Fibroblast of lung (primary cell): Measurements from ENCODE around the gene USH1C. TPM values are rescaled to one million over a fixed set of nuclear protein-coding genes. Genes with fewer than 3 reads are reported as not detected.

ENCODE experiments used
- DNase-seq, 2 donors: peaks; one replicate each; pipeline versions ENCODE4 v3.0.0 to v3.0.0-alpha.2; 2010; ENCODE audit warnings: low read depth in 2 of 2
- H2AFZ ChIP-seq: 2 replicates; pipeline ENCODE4 v1.5.1; 2012; ENCODE audit warnings: low read length, control low read depth, inconsistent platforms
- H3K27ac ChIP-seq: 2 replicates; pipeline ENCODE4 v1.5.1; 2011; ENCODE audit warnings: low read length, control low read depth; ENCODE audit not compliant: insufficient read depth
- H3K27me3 ChIP-seq: 2 replicates; pipeline ENCODE4 v1.5.1; 2011; ENCODE audit warnings: mild to moderate bottlenecking, low read length; ENCODE audit not compliant: control insufficient read depth, insufficient read depth
- H3K36me3 ChIP-seq: 2 replicates; pipeline ENCODE4 v1.5.1; 2011; ENCODE audit warnings: low read length; ENCODE audit not compliant: control insufficient read depth, insufficient read depth
- H3K4me1 ChIP-seq: 2 replicates; pipeline ENCODE4 v1.5.1; 2011; ENCODE audit warnings: low read length; ENCODE audit not compliant: control insufficient read depth, insufficient read depth; ENCODE audit errors: extremely low read depth
- H3K4me2 ChIP-seq: 2 replicates; pipeline ENCODE4 v1.5.1; 2011; ENCODE audit warnings: low read length, control low read depth; ENCODE audit not compliant: insufficient read depth; ENCODE audit errors: extremely low read depth
- H3K4me3 ChIP-seq, 4 experiments: fragments of 200-600 bp in 1 of 4; sonication (generic) in 1 of 4; replicated peaks in 1 of 4; 2 replicates each; pipeline ENCODE4 v1.5.1; 2011 to 2016; ENCODE audit warnings: low read length in 4 of 4, low read depth in 3 of 4, mild to moderate bottlenecking in 3 of 4, control low read depth in 2 of 4, inconsistent platforms in 1 of 4, mixed read lengths in 1 of 4; ENCODE audit not compliant: insufficient read depth in 1 of 4; ENCODE audit errors: control extremely low read depth in 1 of 4
- H3K79me2 ChIP-seq: 2 replicates; pipeline ENCODE4 v1.5.1; 2012; ENCODE audit warnings: mild to moderate bottlenecking, low read length, inconsistent platforms; ENCODE audit not compliant: control insufficient read depth, insufficient read depth
- H3K9ac ChIP-seq: 2 replicates; pipeline ENCODE4 v1.5.1; 2011; ENCODE audit warnings: mild to moderate bottlenecking, low read length, control low read depth; ENCODE audit not compliant: insufficient read depth
- H3K9me3 ChIP-seq: 2 replicates; pipeline ENCODE4 v1.5.1; 2012; ENCODE audit warnings: low read depth, low read length; ENCODE audit not compliant: control insufficient read depth, insufficient read depth
- H4K20me1 ChIP-seq: 2 replicates; pipeline ENCODE4 v1.5.1; 2011; ENCODE audit warnings: low read length; ENCODE audit not compliant: control insufficient read depth, insufficient read depth; ENCODE audit errors: extremely low read depth
- CTCF ChIP-seq, 2 donors: IDR thresholded peaks in 1 of 2; conservative IDR thresholded peaks in 1 of 2; 1 replicate in 1 of 2; 2 replicates in 1 of 2; pipeline ENCODE4 v1.5.1; 2011 to 2012; ENCODE audit warnings: low read length in 2 of 2, control low read depth in 1 of 2, inconsistent platforms in 1 of 2, low read depth in 1 of 2, mild to moderate bottlenecking in 1 of 2
- EZH2 ChIP-seq: IDR thresholded peaks from 2 replicates; pipeline ENCODE4 v1.5.1; 2012; ENCODE audit warnings: low read length, control low read depth, mild to moderate bottlenecking; ENCODE audit errors: missing control alignments
- polyA plus RNA-seq, 2 donors: library from polyadenylated mRNA; depleted of rRNA in 1 of 2; stranded (reverse) in 1 of 2; unstranded in 1 of 2; fragments of >200 nt; gene quantifications; 2 replicates each; pipeline ENCODE4 v1.2.1, GENCODE V29; 2011 to 2012; ENCODE audit warnings: missing spikeins in 1 of 2
- total RNA-seq: library from RNA; depleted of rRNA; stranded (reverse); fragments of >200 nt; gene quantifications from 2 replicates; pipeline ENCODE4 v1.2.1, GENCODE V29; 2014

USH1C gene
- total and polyA plus RNA-seq, 2 donors (not counting 1 experiment from before 2014, with no cell fraction given): not detected

DNA sequence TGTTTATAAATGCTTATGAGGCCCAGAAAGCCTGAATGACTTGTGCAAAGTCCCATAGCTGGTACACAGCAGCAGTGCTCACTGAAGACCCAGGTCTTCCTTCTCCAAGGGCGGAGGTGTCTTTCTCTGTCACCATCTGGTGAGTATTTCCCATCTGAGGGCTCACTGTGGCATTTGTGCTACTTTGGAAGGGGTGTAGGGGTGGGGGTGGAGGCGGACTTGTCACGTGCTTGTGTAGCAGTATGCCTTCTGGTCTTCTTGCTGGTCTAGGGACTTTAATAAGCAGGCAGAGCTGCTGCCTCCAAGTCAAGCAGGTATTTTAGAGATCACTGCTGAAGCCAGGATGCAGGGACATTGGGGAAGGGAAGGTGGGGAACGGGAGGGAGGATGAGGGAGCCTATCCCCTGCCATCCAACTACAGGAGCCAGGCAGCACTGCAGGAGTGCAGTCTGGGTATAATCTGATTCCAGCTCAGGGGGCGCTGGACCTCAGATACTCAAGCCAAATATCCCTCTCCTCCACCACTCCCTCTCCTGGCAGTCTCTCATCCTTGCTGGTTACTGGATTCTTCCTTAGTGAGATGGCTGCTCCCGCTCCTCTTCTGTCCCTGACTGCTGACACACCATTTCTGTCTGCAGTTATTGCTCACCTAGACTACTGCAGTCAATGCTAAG is 71.0 kb downstream of the USH1C start:
- Histone ChIP-seq H3K9me3 (no peaks in the 10 kb centered on the region), H3K79me2 (no peaks in the 10 kb centered on the region), H4K20me1 (no peaks in the 10 kb centered on the region), H2AFZ (no peak overlapping the region), H3K27me3 (peaks cover 9% of the 10 kb centered on the region), H3K36me3 (no peaks in the 10 kb centered on the region), H3K4me3 (no peak overlapping the region), H3K27ac (no peak overlapping the region), H3K4me2 (no peak overlapping the region), H3K9ac (no peak overlapping the region), H3K4me1 (no peaks in the 10 kb centered on the region)
- no peak for TF ChIP-seq EZH2
- TF ChIP-seq CTCF (conservative IDR thresholded peaks at IDR 0.05 in 1 of 2, IDR thresholded peaks at IDR 0.05 in 1 of 2; ENCODE audit: low read depth in 1 of 2, low read length in 2 of 2): peak in 1 of 2 donors; percentile 25
- peak in 1 of 2 donors; percentile 2 for DNase-seq

- no peaks in the 10 kb centered on the region for H3K9me3 ChIP-seq
- peaks cover 7% of the 10 kb centered on the region for H3K27me3 ChIP-seq
- H2AFZ ChIP-seq: no peak overlapping the region
- no peak for TF ChIP-seq CTCF (conservative IDR thresholded peaks at IDR 0.05 in 1 of 2, IDR thresholded peaks at IDR 0.05 in 1 of 2; ENCODE audit: low read depth in 1 of 2, low read length in 2 of 2)
- no peak for TF ChIP-seq EZH2
- no peak overlapping the region for H3K9ac ChIP-seq
- H3K4me2 ChIP-seq: no peak overlapping the region
- H4K20me1 ChIP-seq: no peaks in the 10 kb centered on the region
- H3K4me3 ChIP-seq: no peak overlapping the region
- no peaks in the 10 kb centered on the region for H3K36me3 ChIP-seq
- H3K4me1 ChIP-seq: no peaks in the 10 kb centered on the region
- no peak for DNase-seq
- no peak overlapping the region for H3K27ac ChIP-seq
- H3K79me2 ChIP-seq: no peaks in the 10 kb centered on the region
Observed at GRCh38 chr11:17472467-17472866, 71.7 kb downstream of the USH1C start.

DNA sequence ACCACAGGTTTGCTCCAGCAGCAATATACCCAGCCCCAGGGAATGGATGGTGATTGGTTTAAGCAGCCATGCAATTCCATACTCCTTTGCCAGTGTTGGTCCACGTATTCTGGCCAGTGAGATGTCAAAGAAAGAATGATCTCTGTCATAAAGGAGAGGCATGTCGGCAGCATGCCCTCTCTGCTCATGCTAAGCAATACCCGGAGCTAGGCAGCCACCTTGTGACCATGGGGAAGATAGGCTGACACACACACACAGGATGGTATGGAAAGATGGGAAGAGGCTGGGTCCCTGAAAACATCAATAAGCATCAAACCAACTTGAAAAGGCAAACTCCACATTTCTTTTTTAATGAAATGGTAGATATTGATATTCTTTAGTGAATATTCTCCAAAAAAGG is 72.7 kb downstream of the USH1C start:
- no peak overlapping the region for H2AFZ ChIP-seq
- no peaks in the 10 kb centered on the region for H3K36me3 ChIP-seq
- peaks cover 7% of the 10 kb centered on the region for H3K27me3 ChIP-seq
- TF ChIP-seq EZH2: no peak
- TF ChIP-seq CTCF (conservative IDR thresholded peaks at IDR 0.05 in 1 of 2, IDR thresholded peaks at IDR 0.05 in 1 of 2; ENCODE audit: low read depth in 1 of 2, low read length in 2 of 2): no peak
- H3K27ac ChIP-seq: no peak overlapping the region
- no peak for DNase-seq
- no peaks in the 10 kb centered on the region for H3K79me2 ChIP-seq
- no peaks in the 10 kb centered on the region for H3K4me1 ChIP-seq
- no peaks in the 10 kb centered on the region for H4K20me1 ChIP-seq
- H3K4me2 ChIP-seq: no peak overlapping the region
- H3K9me3 ChIP-seq: no peaks in the 10 kb centered on the region
- H3K9ac ChIP-seq: no peak overlapping the region
- no peak overlapping the region for H3K4me3 ChIP-seq
